HFF-Myc (cell line): Measurements from ENCODE around the gene RNF135.

Experiments
- DNase-seq: peaks from one replicate; pipeline ENCODE4 v3.0.0-alpha.2; 2011; ENCODE audit warnings: low read depth; ENCODE audit errors: extremely low read depth
- H3K4me3 ChIP-seq: replicated peaks from 2 replicates; pipeline ENCODE4 v1.5.1; 2011; ENCODE audit warnings: low read depth, mild to moderate bottlenecking, control low read depth, low read length
- CTCF ChIP-seq: IDR thresholded peaks from 2 replicates; pipeline ENCODE4 v1.5.1; 2012; ENCODE audit warnings: mild to moderate bottlenecking, low read depth, low read length, control low read depth; ENCODE audit errors: missing control alignments

The RNF135 gene

GRCh38 chr17:30970831-30971567 lies at the start of gene RNF135:
Gene RNF135 (plus strand): TSS chr17:30971039. CDS start chr17:30971074, 35 bp downstream.
- peak within 1 kb of the TSS; percentile 65 for H3K4me3 ChIP-seq
- TF ChIP-seq CTCF, result peak; percentile 4
- peak; percentile 42 for DNase-seq

- peak within 1 kb of the TSS; percentile 19; the same call in 1 of the 2 replicates for H3K4me3 ChIP-seq
- no peak for DNase-seq
- no peak for TF ChIP-seq CTCF
Measured at GRCh38 chr17:30921544-30922196, 49.2 kb upstream of the RNF135 start, which contains the start of gene ADAP2. Gene ADAP2 (plus strand): TSS chr17:30921945. CDS start chr17:30922015, 70 bp downstream.

- DNase-seq, result no peak
- no peak for TF ChIP-seq CTCF
- H3K4me3 ChIP-seq, result peak overlapping the region; percentile 19; the same call in 1 of the 2 replicates
Measured at GRCh38 chr17:30922235-30923030, 48.4 kb upstream of the RNF135 start.

GRCh38 chr17:30924341-30924740 lies 46.5 kb upstream of the RNF135 start:
- no peak for TF ChIP-seq CTCF
- H3K4me3 ChIP-seq, result no peak overlapping the region
- no peak for DNase-seq

- no peak for TF ChIP-seq CTCF
- H3K4me3 ChIP-seq, result no peak overlapping the region
- no peak for DNase-seq
Measured at GRCh38 chr17:30926516-30926915, 44.3 kb upstream of the RNF135 start.

- no peak for TF ChIP-seq CTCF
- no peak for DNase-seq
- H3K4me3 ChIP-seq, result no peak overlapping the region
Measured at GRCh38 chr17:30927756-30928155, 43.1 kb upstream of the RNF135 start.
